ENCODE data around the gene GEMIN7.

- TF ChIP-seq CTCF (optimal IDR thresholded peaks at IDR 0.05 in 1 of 3, IDR thresholded peaks at IDR 0.05 in 1 of 3, conservative IDR thresholded peaks at IDR 0.05 in 1 of 3; ENCODE audit: extremely low read depth in 1 of 3, insufficient read depth in 2 of 3, low read length in 3 of 3): no peak
- no peak for TF ChIP-seq EZH2 (IDR thresholded peaks at IDR 0.05; ENCODE audit: low read length)
These were observed 58.2 kb downstream of the GEMIN7 start for GRCh38 chr19:45137179-45137761.
